GM23338 (cell line): ENCODE data around the gene ACTR2. TPM values are rescaled to one million over a fixed set of nuclear protein-coding genes. Genes with fewer than 3 reads are reported as not detected.

Experiments used
- ATAC-seq: fragments of 200-7000 bp; cut with Tn5 transposase; 3 replicates; pipeline ENCODE4 v1.9.1; 2020
- DNase-seq: peaks from one replicate; pipeline ENCODE4 v3.0.0-alpha.2; 2015; ENCODE audit warnings: low spot score
- H2AFZ ChIP-seq: fragments of 200-600 bp; sonication (generic); 2 replicates; pipeline ENCODE4 v1.8.0; 2016; ENCODE audit warnings: antibody characterized with exemption, mild to moderate bottlenecking, moderate library complexity
- H3F3A ChIP-seq: fragments of 200-600 bp; sonication (generic); replicated peaks from 2 replicates; pipeline ENCODE4 v1.8.0; 2017; ENCODE audit warnings: antibody characterized with exemption, mixed run types, low read depth
- H3K27ac ChIP-seq: fragments of 200-600 bp; sonication (generic); 2 replicates; pipeline ENCODE4 v1.6.1; 2016; ENCODE audit warnings: low read depth
- H3K27me3 ChIP-seq: fragments of 200-600 bp; sonication (generic); 2 replicates; pipeline ENCODE4 v1.8.0; 2016; ENCODE audit warnings: mild to moderate bottlenecking, mixed run types, moderate library complexity; ENCODE audit not compliant: insufficient read depth
- H3K36me3 ChIP-seq: fragments of 200-600 bp; sonication (generic); 2 replicates; pipeline ENCODE4 v1.8.0; 2016; ENCODE audit warnings: mild to moderate bottlenecking; ENCODE audit not compliant: insufficient read depth
- H3K4me1 ChIP-seq: fragments of 200-600 bp; sonication (generic); 2 replicates; pipeline ENCODE4 v1.8.0; 2016; ENCODE audit warnings: mild to moderate bottlenecking, moderate library complexity; ENCODE audit not compliant: insufficient read depth
- H3K4me2 ChIP-seq: fragments of 200-600 bp; sonication (generic); 2 replicates; pipeline ENCODE4 v1.7.1; 2017; ENCODE audit warnings: mixed run types
- H3K4me3 ChIP-seq: fragments of 200-600 bp; sonication (generic); 2 replicates; pipeline ENCODE4 v1.6.1; 2016; ENCODE audit warnings: mixed run types
- H3K79me2 ChIP-seq: fragments of 200-600 bp; sonication (generic); replicated peaks from 2 replicates; pipeline ENCODE4 v1.8.0; 2017; ENCODE audit warnings: mild to moderate bottlenecking; ENCODE audit not compliant: insufficient read depth
- H3K9me2 ChIP-seq: fragments of 200-600 bp; sonication (generic); 2 replicates; pipeline ENCODE4 v1.8.0; 2017; ENCODE audit not compliant: insufficient read depth
- H4K20me1 ChIP-seq: fragments of 200-600 bp; sonication (generic); replicated peaks from 2 replicates; pipeline ENCODE4 v1.8.0; 2017; ENCODE audit warnings: mild to moderate bottlenecking; ENCODE audit not compliant: insufficient read depth
- H3K27ac Mint-ChIP-seq: 2 replicates; pipeline ENCODE4 v1.8.0; 2020; ENCODE audit warnings: inconsistent platforms, mild to moderate bottlenecking, moderate library complexity, mixed read lengths
- H3K27me3 Mint-ChIP-seq: 3 replicates; pipeline ENCODE4 v1.8.0; 2022; ENCODE audit warnings: low read depth, mild to moderate bottlenecking, moderate library complexity, mixed read lengths, inconsistent platforms; ENCODE audit not compliant: insufficient read depth, poor library complexity
- H3K36me3 Mint-ChIP-seq: 3 replicates; pipeline ENCODE4 v1.8.0; 2021; ENCODE audit warnings: low read depth, mild to moderate bottlenecking, inconsistent platforms, moderate library complexity, mixed read lengths
- H3K4me1 Mint-ChIP-seq: 3 replicates; pipeline ENCODE4 v1.8.0; 2020; ENCODE audit warnings: mild to moderate bottlenecking, inconsistent platforms, mixed read lengths
- H3K4me3 Mint-ChIP-seq: 3 replicates; pipeline ENCODE4 v1.8.0; 2021; ENCODE audit warnings: moderate library complexity, mild to moderate bottlenecking, inconsistent platforms, mixed read lengths
- H3K9me3 Mint-ChIP-seq: 3 replicates; pipeline ENCODE4 v1.8.0; 2020; ENCODE audit warnings: moderate library complexity, mild to moderate bottlenecking, inconsistent platforms, mixed read lengths
- CREB1 ChIP-seq: fragments of 250-450 bp; sonication (Bioruptor Pico); IDR thresholded peaks from 2 replicates; pipeline ENCODE4 v1.5.0; 2020; ENCODE audit warnings: low read depth, mild to moderate bottlenecking, moderate library complexity
- CTCF ChIP-seq, 2 experiments: fragments of 200-600 bp in 1 of 2; sonication (generic) in 1 of 2; conservative IDR thresholded peaks; 2 replicates each; pipeline versions ENCODE4 v1.5.1 to v1.6.1; 2016 to 2017; ENCODE audit warnings: antibody characterized with exemption in 2 of 2, low read depth in 2 of 2, mild to moderate bottlenecking in 2 of 2, moderate library complexity in 1 of 2
- ETS1 ChIP-seq: IDR thresholded peaks from 2 replicates; pipeline ENCODE4 v1.6.1; 2016; ENCODE audit warnings: antibody characterized with exemption
- EZH2 ChIP-seq: fragments of 200-600 bp; sonication (generic); IDR thresholded peaks from one replicate; pipeline ENCODE4 v1.8.0; 2017; ENCODE audit warnings: antibody characterized with exemption, mild to moderate bottlenecking, low read depth; ENCODE audit not compliant: unreplicated experiment
- JUNB ChIP-seq: IDR thresholded peaks from one replicate; pipeline ENCODE4 v1.6.1; 2016; ENCODE audit warnings: antibody characterized with exemption; ENCODE audit not compliant: unreplicated experiment
- NANOG ChIP-seq: IDR thresholded peaks from 2 replicates; pipeline ENCODE4 v1.6.1; 2016; ENCODE audit warnings: antibody characterized with exemption, borderline replicate concordance
- POLR2AphosphoS5 ChIP-seq: IDR thresholded peaks from 2 replicates; pipeline ENCODE4 v1.6.1; 2016; ENCODE audit warnings: antibody characterized with exemption, low read depth
- REST ChIP-seq: IDR thresholded peaks from one replicate; pipeline ENCODE4 v1.6.1; 2018; ENCODE audit warnings: antibody characterized with exemption; ENCODE audit not compliant: unreplicated experiment
- STAT1 ChIP-seq: IDR thresholded peaks from one replicate; pipeline ENCODE4 v1.6.1; 2016; ENCODE audit warnings: antibody characterized with exemption; ENCODE audit not compliant: unreplicated experiment
- ZNF114 ChIP-seq: fragments of 250-450 bp; sonication (Bioruptor Pico); IDR thresholded peaks from 2 replicates; pipeline ENCODE4 v1.5.0; 2020; ENCODE audit warnings: mild to moderate bottlenecking, moderate library complexity
- ZNF462 ChIP-seq: fragments of 250-450 bp; sonication (Bioruptor Pico); IDR thresholded peaks from 2 replicates; pipeline ENCODE4 v1.5.0; 2020; ENCODE audit warnings: mild to moderate bottlenecking, moderate library complexity
- polyA plus RNA-seq: library from polyadenylated mRNA; unstranded; fragments of >200 nt; fragmentation: Nextera tagmentation; extraction: Ambion mirVana; gene quantifications from 2 replicates; pipeline ENCODE4 v1.2.1, GENCODE V29; 2016
- total RNA-seq: library from RNA; depleted of rRNA; stranded (reverse); fragments of >200 nt; shearing (Covaris generic); gene quantifications from 2 replicates; pipeline ENCODE4 v1.2.3, GENCODE V29; 2014

The ACTR2 gene
- total and polyA plus RNA-seq, 2 experiments from 2014 or later, result 73.6 to 87.6 TPM

- peaks cover 13% of the 10 kb centered on the region; the same call in 2 of the 3 replicates for H3K36me3 Mint-ChIP-seq
- H3K27ac ChIP-seq, result no peak overlapping the region
- H2AFZ ChIP-seq, result no peak overlapping the region
- H3K27ac Mint-ChIP-seq, result no peak overlapping the region
- no peak for TF ChIP-seq CTCF (conservative IDR thresholded peaks at IDR 0.05; ENCODE audit: low read depth in 2 of 2)
- no peak for TF ChIP-seq JUNB
- TF ChIP-seq CREB1, result no peak
- no peak for TF ChIP-seq EZH2
- TF ChIP-seq POLR2AphosphoS5, result no peak
- TF ChIP-seq STAT1, result no peak
- TF ChIP-seq ETS1, result no peak
- no peak for TF ChIP-seq NANOG
- no peak for TF ChIP-seq ZNF462 (CRISPR knock-in tag)
- no peak for TF ChIP-seq REST
- TF ChIP-seq ZNF114 (CRISPR knock-in tag), result no peak
- no peaks in the 10 kb centered on the region for H3K9me3 Mint-ChIP-seq
- DNase-seq (no peak), ATAC-seq (no peak)
- no peak overlapping the region; the same call in 2 of the 3 replicates for H3K4me3 Mint-ChIP-seq
- no peaks in the 10 kb centered on the region for H3K4me1 Mint-ChIP-seq
- peaks cover 9% of the 10 kb centered on the region for H3K27me3 Mint-ChIP-seq
- H3K4me1 ChIP-seq, result no peaks in the 10 kb centered on the region
- H3K79me2 ChIP-seq, result no peaks in the 10 kb centered on the region
- no peaks in the 10 kb centered on the region for H3K36me3 ChIP-seq
- no peaks in the 10 kb centered on the region for H3K27me3 ChIP-seq
- H3K4me2 ChIP-seq, result no peak overlapping the region
- no peak overlapping the region for H3K4me3 ChIP-seq
- H3K9me2 ChIP-seq, result no peaks in the 10 kb centered on the region
- H3F3A ChIP-seq, result no peaks in the 10 kb centered on the region
- peaks cover 8% of the 10 kb centered on the region for H4K20me1 ChIP-seq
Measured at GRCh38 chr2:65319072-65319673, 91.5 kb downstream of the ACTR2 start.
